Stomach (tissue), 9 donors: ENCODE measurements around the gene C22orf31. TPM values are rescaled to one million over a fixed set of nuclear protein-coding genes. Genes with fewer than 3 reads are reported as not detected.

Experiments used
- DNase-seq, 2 donors: peaks; one replicate each; pipeline versions ENCODE4 v3.0.0 to v3.0.0-alpha.2; 2013 to 2019
- H3K27ac ChIP-seq, 5 donors: fragments of 200-600 bp in 4 of 5; sonication (generic) in 4 of 5; one replicate each; pipeline ENCODE4 v1.5.1; 2013 to 2019; ENCODE audit warnings: mild to moderate bottlenecking in 1 of 5, moderate library complexity in 1 of 5
- H3K27me3 ChIP-seq, 3 donors: fragments of 200-600 bp; sonication (generic); one replicate each; pipeline ENCODE4 v1.5.1; 2017 to 2019; ENCODE audit warnings: mixed run types in 1 of 3
- H3K36me3 ChIP-seq, 4 donors: fragments of 200-600 bp; sonication (generic); 1 replicate in 3 of 4; 2 replicates in 1 of 4; pipeline ENCODE4 v1.5.1; 2016 to 2019
- H3K4me1 ChIP-seq, 4 donors: fragments of 200-600 bp; sonication (generic); one replicate each; pipeline ENCODE4 v1.5.1; 2016 to 2019
- H3K4me3 ChIP-seq, 4 donors: fragments of 200-600 bp; sonication (generic) in 3 of 4; one replicate each; pipeline ENCODE4 v1.5.1; 2016 to 2019; ENCODE audit warnings: mild to moderate bottlenecking in 1 of 4
- H3K9me3 ChIP-seq, 4 donors: fragments of 200-600 bp; sonication (generic); one replicate each; pipeline ENCODE4 v1.5.1; 2016 to 2019
- CTCF ChIP-seq, 7 experiments: fragments of 450-650 bp in 4 of 7; fragments of 200-600 bp in 3 of 7; sonication (generic) in 3 of 7; IDR thresholded peaks; one replicate each; pipeline ENCODE4 v1.5.1; 2016 to 2019; ENCODE audit warnings: antibody characterized with exemption in 7 of 7, control low read depth in 2 of 7, mild to moderate bottlenecking in 1 of 7
- EP300 ChIP-seq: sonication (generic); formaldehyde crosslinking; IDR thresholded peaks from one replicate; pipeline ENCODE4 v1.6.1; 2017; ENCODE audit warnings: antibody characterized with exemption
- POLR2A ChIP-seq, 4 donors: fragments of 450-650 bp; IDR thresholded peaks; one replicate each; pipeline ENCODE4 v1.6.1; 2016; ENCODE audit warnings: antibody characterized with exemption in 4 of 4, control low read depth in 2 of 4, mild to moderate bottlenecking in 1 of 4, moderate library complexity in 1 of 4
- POLR2AphosphoS5 ChIP-seq, 3 donors: sonication (generic); formaldehyde crosslinking; IDR thresholded peaks; one replicate each; pipeline ENCODE4 v1.6.1; 2016; ENCODE audit warnings: antibody characterized with exemption in 3 of 3
- WGBS, 5 donors: extraction: QIAGEN DNeasy Blood & Tissue Kit in 3 of 5; methylation state at CpG; one replicate each; pipeline versions ENCODE4 v1.1.5 to v1.1.7; 2013 to 2018; 5-methylcytosine and 5-hydroxymethylcytosine counted together
- intact Hi-C: fragments of 100-400 bp; cut with DNase I; formaldehyde crosslinking; loops from one replicate; pipeline ENCODE4 v1.15.1; 2023; ENCODE audit warnings: low total_unique reads
- polyA plus RNA-seq, 3 donors: library from polyadenylated mRNA; stranded (reverse); fragments of 200-250 nt; gene quantifications; one replicate each; pipeline ENCODE4 v1.2.3, GENCODE V29; 2013
- total RNA-seq, 5 donors: library from RNA; depleted of rRNA; stranded (reverse); fragments of >200 nt; gene quantifications; one replicate each; pipeline versions ENCODE4 v1.1.0 to v1.2.3, GENCODE V29; 2014 to 2016
- donor health status: healthy with polysubstance abuse.
- donor health status: Bipolar disorder and iron deficiency.
- donor health status: healthy.

The C22orf31 gene
- total and polyA plus RNA-seq, 8 donors, result 0.55 TPM; not detected in 7

GRCh38 chr22:29037340-29037932 lies 24.2 kb downstream of the C22orf31 start:
- no peak for DNase-seq
- no peaks in the 10 kb centered on the region for H3K27me3 ChIP-seq
- H3K9me3 ChIP-seq, result no peaks in the 10 kb centered on the region
- no peaks in the 10 kb centered on the region for H3K36me3 ChIP-seq
- intact Hi-C loops, result loop anchor here (10.0 kb wide), 2 partner anchors 63 to 153 kb away; partner anchors contain the start of gene ZNRF3
- TF ChIP-seq POLR2A (IDR thresholded peaks at IDR 0.05) (no peak), EP300 (no peak), POLR2AphosphoS5 (IDR thresholded peaks at IDR 0.05) (no peak), CTCF (IDR thresholded peaks at IDR 0.05) (no peak)
- H3K4me1 ChIP-seq, result peaks cover 17 to 50% (median 36%) of the 10 kb centered on the region in 4 donors
- no peak overlapping the region for H3K4me3 ChIP-seq
- peak overlapping the region in 2 of 5 donors; percentile 36 to 59 for H3K27ac ChIP-seq
- WGBS, 5 donors, result 31 to 58% (median 51%) methylated on average over 4 of the region's 4 CpGs

- H3K4me3 ChIP-seq, result no peak overlapping the region
- intact Hi-C loops, result loop anchor here (10.0 kb wide), 2 partner anchors 58 to 148 kb away; partner anchors contain the start of gene ZNRF3
- WGBS, 5 donors, result 27 to 57% (median 41%) methylated on average over 2 of the region's 2 CpGs
These were observed 29.0 kb downstream of the C22orf31 start for GRCh38 chr22:29032584-29032983.

GRCh38 chr22:29032014-29032475 lies 29.6 kb downstream of the C22orf31 start:
- intact Hi-C loops, result loop anchor here (10.0 kb wide), 2 partner anchors 57 to 147 kb away; partner anchors contain the start of gene ZNRF3
- no peak for TF ChIP-seq POLR2A (IDR thresholded peaks at IDR 0.05)
- no peak for TF ChIP-seq CTCF (IDR thresholded peaks at IDR 0.05)
- TF ChIP-seq EP300, result no peak
- no peak for TF ChIP-seq POLR2AphosphoS5 (IDR thresholded peaks at IDR 0.05)

More at GRCh38 chr22:29032584-29032983, 29.0 kb downstream of the C22orf31 start:
- H3K36me3 ChIP-seq, result no peaks in the 10 kb centered on the region
- peaks cover 36 to 57% (median 50%) of the 10 kb centered on the region in 4 donors for H3K4me1 ChIP-seq
- DNase-seq, result peak; percentile 34 to 40
- peaks cover 0 to 20% (median 0%) of the 10 kb centered on the region in 3 donors for H3K27me3 ChIP-seq
- H3K9me3 ChIP-seq, result no peaks in the 10 kb centered on the region
- TF ChIP-seq POLR2AphosphoS5 (IDR thresholded peaks at IDR 0.05) (peak in 1 of 3 donors; percentile 58), EP300 (no peak)
- H3K27ac ChIP-seq, result peak overlapping the region; percentile 1 to 95 (median 91)

GRCh38 chr22:29031227-29032011 lies 30.2 kb downstream of the C22orf31 start:
- Histone ChIP-seq H3K27me3 (peaks cover 0 to 20% (median 0%) of the 10 kb centered on the region in 3 donors), H3K9me3 (no peaks in the 10 kb centered on the region), H3K4me1 (peaks cover 36 to 54% (median 50%) of the 10 kb centered on the region in 4 donors), H3K36me3 (no peaks in the 10 kb centered on the region), H3K27ac (peak overlapping the region; percentile 73 to 95 (median 91)), H3K4me3 (peak overlapping the region; percentile 41 to 52 (median 48))
- TF ChIP-seq POLR2AphosphoS5 (IDR thresholded peaks at IDR 0.05), result peak; percentile 29 to 63 (median 32)
- no peak for TF ChIP-seq POLR2A (IDR thresholded peaks at IDR 0.05)
- TF ChIP-seq EP300, result no peak
- TF ChIP-seq CTCF (IDR thresholded peaks at IDR 0.05), result peak in 1 of 7 experiments; percentile 6
- intact Hi-C loops, result loop anchor here (10.0 kb wide), 2 partner anchors 57 to 147 kb away; partner anchors contain the start of gene ZNRF3
- DNase-seq, result peak; percentile 44 to 88
- WGBS, 5 donors, result 16 to 31% (median 20%) methylated on average over 13 to 18 of the region's 18 CpGs

More at GRCh38 chr22:29032014-29032475, 29.6 kb downstream of the C22orf31 start:
- Histone ChIP-seq H3K9me3 (no peaks in the 10 kb centered on the region), H3K27me3 (peaks cover 0 to 20% (median 0%) of the 10 kb centered on the region in 3 donors), H3K4me1 (peaks cover 36 to 54% (median 50%) of the 10 kb centered on the region in 4 donors), H3K4me3 (peak overlapping the region in 1 of 4 donors; percentile 51), H3K27ac (peak overlapping the region; percentile 73 to 95 (median 91)), H3K36me3 (no peaks in the 10 kb centered on the region)
- DNase-seq, result no peak
- 63 to 78% (median 76%) methylated on average over 8 of the region's 8 CpGs for WGBS, 5 donors
